WTC11 (cell line): ENCODE data around the gene NOM1. TPM values are rescaled to one million over a fixed set of nuclear protein-coding genes. Genes with fewer than 3 reads are reported as not detected.
"Not testable (repeated sequence)": the region's sequence is repeated elsewhere in the genome, so short reads cannot be mapped to it uniquely, and the experiment has no call there.

Experiments
- ATAC-seq: fragments of 200-7000 bp; cut with Tn5 transposase; 2 replicates; pipeline ENCODE4 v1.10.0; 2021; ENCODE audit warnings: mild to moderate bottlenecking, moderate library complexity
- CTCF ChIA-PET: fragments of 300-600 bp; sonication (Branson Sonifier 250); formaldehyde crosslinking; loops from one replicate; lab custom pipeline; 2021; ENCODE audit warnings: antibody characterized with exemption; lab: Charles Lee
- POLR2A ChIA-PET: fragments of 350-600 bp; sonication (Branson Sonifier 250); formaldehyde crosslinking; loops from one replicate; lab custom pipeline; 2021; ENCODE audit warnings: antibody characterized with exemption; lab: Charles Lee
- DNase-seq: peaks from one replicate; pipeline ENCODE4 v3.0.0; 2021; ENCODE audit warnings: low spot score
- H3K27ac Mint-ChIP-seq: 2 replicates; pipeline ENCODE4 v1.8.0; 2021; ENCODE audit warnings: mixed read lengths
- H3K27me3 Mint-ChIP-seq: 2 replicates; pipeline ENCODE4 v1.8.0; 2021; ENCODE audit warnings: low read depth, mild to moderate bottlenecking, moderate library complexity, mixed read lengths
- H3K36me3 Mint-ChIP-seq: 2 replicates; pipeline ENCODE4 v1.8.0; 2021; ENCODE audit warnings: mixed read lengths
- H3K4me1 Mint-ChIP-seq: 2 replicates; pipeline ENCODE4 v1.8.0; 2022; ENCODE audit warnings: mixed read lengths
- H3K4me3 Mint-ChIP-seq: 2 replicates; pipeline ENCODE4 v1.8.0; 2021; ENCODE audit warnings: mild to moderate bottlenecking, moderate library complexity, mixed read lengths
- H3K9me3 Mint-ChIP-seq: 2 replicates; pipeline ENCODE4 v1.8.0; 2021; ENCODE audit warnings: mixed read lengths
- ATF1 ChIP-seq: sonication (generic); formaldehyde crosslinking; IDR thresholded peaks from 2 replicates; pipeline ENCODE4 v1.8.1; 2023; ENCODE audit warnings: mild to moderate bottlenecking, moderate library complexity, missing genetic modification reagents
- ATF2 ChIP-seq: sonication (generic); formaldehyde crosslinking; IDR thresholded peaks from 2 replicates; pipeline ENCODE4 v1.8.1; 2022; ENCODE audit warnings: low read depth, missing genetic modification reagents, borderline replicate concordance
- CREB1 ChIP-seq: sonication (generic); formaldehyde crosslinking; IDR thresholded peaks from 2 replicates; pipeline ENCODE4 v1.8.0; 2023; ENCODE audit warnings: mild to moderate bottlenecking, missing genetic modification reagents
- ELF4 ChIP-seq: sonication (generic); formaldehyde crosslinking; IDR thresholded peaks from 2 replicates; pipeline ENCODE4 v1.8.1; 2022; ENCODE audit warnings: low read depth, mild to moderate bottlenecking, moderate library complexity, missing genetic modification reagents
- ESRRA ChIP-seq: sonication (generic); formaldehyde crosslinking; IDR thresholded peaks from 2 replicates; pipeline ENCODE4 v1.8.1; 2022; ENCODE audit warnings: mild to moderate bottlenecking, missing genetic modification reagents, borderline replicate concordance
- FOXK1 ChIP-seq: sonication (generic); formaldehyde crosslinking; IDR thresholded peaks from 2 replicates; pipeline ENCODE4 v1.8.0; 2022; ENCODE audit warnings: mild to moderate bottlenecking, moderate library complexity, missing genetic modification reagents
- IRF2 ChIP-seq: sonication (generic); formaldehyde crosslinking; IDR thresholded peaks from 2 replicates; pipeline ENCODE4 v1.8.0; 2022; ENCODE audit warnings: low read depth, missing genetic modification reagents, borderline replicate concordance
- MYBL2 ChIP-seq: sonication (generic); formaldehyde crosslinking; IDR thresholded peaks from 2 replicates; pipeline ENCODE4 v1.8.1; 2023; ENCODE audit warnings: mild to moderate bottlenecking, moderate library complexity, missing genetic modification reagents
- NFYB ChIP-seq: sonication (generic); formaldehyde crosslinking; conservative IDR thresholded peaks from 2 replicates; pipeline ENCODE4 v1.8.0; 2022; ENCODE audit warnings: low read depth, missing genetic modification reagents
- NR3C1 ChIP-seq: sonication (generic); formaldehyde crosslinking; conservative IDR thresholded peaks from 2 replicates; pipeline ENCODE4 v1.8.1; 2023; ENCODE audit warnings: low read depth, mild to moderate bottlenecking, missing genetic modification reagents
- SOX15 ChIP-seq: fragments of 250-450 bp; sonication (Bioruptor Pico); IDR thresholded peaks from 2 replicates; pipeline ENCODE4 v1.9.0; 2021; ENCODE audit warnings: mild to moderate bottlenecking
- STAT6 ChIP-seq: sonication (generic); formaldehyde crosslinking; conservative IDR thresholded peaks from 2 replicates; pipeline ENCODE4 v1.8.1; 2023; ENCODE audit warnings: mild to moderate bottlenecking, low read depth, missing genetic modification reagents, moderate library complexity
- TCF7 ChIP-seq: sonication (generic); formaldehyde crosslinking; IDR thresholded peaks from 2 replicates; pipeline ENCODE4 v1.8.0; 2022; ENCODE audit warnings: mild to moderate bottlenecking, low read depth, missing genetic modification reagents, moderate library complexity
- ZNF416 ChIP-seq: fragments of 250-450 bp; sonication (Bioruptor Pico); IDR thresholded peaks from 2 replicates; pipeline ENCODE4 v1.9.0; 2021; ENCODE audit warnings: mild to moderate bottlenecking, inconsistent platforms
- ZNF671 ChIP-seq: fragments of 250-450 bp; sonication (Bioruptor Pico); IDR thresholded peaks from 2 replicates; pipeline ENCODE4 v1.8.0; 2021; ENCODE audit warnings: mild to moderate bottlenecking
- ZSCAN18 ChIP-seq: fragments of 250-450 bp; sonication (Bioruptor Pico); IDR thresholded peaks from 2 replicates; pipeline ENCODE4 v2.1.2; 2022; ENCODE audit warnings: mild to moderate bottlenecking, moderate library complexity
- total RNA-seq: library from RNA; stranded (reverse); gene quantifications from 3 replicates; pipeline ENCODE4 v1.2.3, GENCODE V29; 2021
- TF ChIP-seq, protein P1 (sequence below): sonication (generic); formaldehyde crosslinking; IDR thresholded peaks from 2 replicates; pipeline ENCODE4 v1.8.1; 2023; ENCODE audit warnings: mild to moderate bottlenecking, missing genetic modification reagents, moderate library complexity
- TF ChIP-seq, protein P2 (sequence below): fragments of 250-450 bp; sonication (Bioruptor Pico); IDR thresholded peaks from 2 replicates; pipeline ENCODE4 v1.9.0; 2021; ENCODE audit warnings: mild to moderate bottlenecking, borderline replicate concordance

NOM1 gene
- total RNA-seq, 1 experiment from 2014 or later = 38.5 TPM

- TF ChIP-seq STAT6 (CRISPR knock-in tag) (no peak), ELF4 (CRISPR knock-in tag) (no peak), ATF1 (CRISPR knock-in tag) (no peak), SOX15 (no peak), MYBL2 (no peak), ZSCAN18 (CRISPR knock-in tag) (no peak), ATF2 (CRISPR knock-in tag) (no peak)
- TF ChIP-seq, protein P1, sequence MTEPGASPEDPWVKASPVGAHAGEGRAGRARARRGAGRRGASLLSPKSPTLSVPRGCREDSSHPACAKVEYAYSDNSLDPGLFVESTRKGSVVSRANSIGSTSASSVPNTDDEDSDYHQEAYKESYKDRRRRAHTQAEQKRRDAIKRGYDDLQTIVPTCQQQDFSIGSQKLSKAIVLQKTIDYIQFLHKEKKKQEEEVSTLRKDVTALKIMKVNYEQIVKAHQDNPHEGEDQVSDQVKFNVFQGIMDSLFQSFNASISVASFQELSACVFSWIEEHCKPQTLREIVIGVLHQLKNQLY = no peak
Measured at GRCh38 chr7:156932006-156932405, 17.5 kb upstream of the NOM1 start (continued).

GRCh38 chr7:156935250-156935649 is 14.3 kb upstream of the NOM1 start:
- H3K27ac Mint-ChIP-seq = no peak overlapping the region
- ATAC-seq (no peak), DNase-seq (no peak)
- H3K4me1 Mint-ChIP-seq = peaks cover 6% of the 10 kb centered on the region
- no peaks in the 10 kb centered on the region for H3K9me3 Mint-ChIP-seq
- H3K36me3 Mint-ChIP-seq = no peaks in the 10 kb centered on the region
- CTCF ChIA-PET = interaction anchor here (0.6 to 2.4 kb wide), 2 partner anchors 14 kb away, joined by 3 to 10 read pairs; partner anchors contain the start of gene NOM1
- no peak overlapping the region for H3K4me3 Mint-ChIP-seq
- H3K27me3 Mint-ChIP-seq = no peaks in the 10 kb centered on the region
- TF ChIP-seq, protein P1 = no peak
- TF ChIP-seq, all 79 proteins: peak for 0
- POLR2A ChIA-PET = no interaction called here

DNA sequence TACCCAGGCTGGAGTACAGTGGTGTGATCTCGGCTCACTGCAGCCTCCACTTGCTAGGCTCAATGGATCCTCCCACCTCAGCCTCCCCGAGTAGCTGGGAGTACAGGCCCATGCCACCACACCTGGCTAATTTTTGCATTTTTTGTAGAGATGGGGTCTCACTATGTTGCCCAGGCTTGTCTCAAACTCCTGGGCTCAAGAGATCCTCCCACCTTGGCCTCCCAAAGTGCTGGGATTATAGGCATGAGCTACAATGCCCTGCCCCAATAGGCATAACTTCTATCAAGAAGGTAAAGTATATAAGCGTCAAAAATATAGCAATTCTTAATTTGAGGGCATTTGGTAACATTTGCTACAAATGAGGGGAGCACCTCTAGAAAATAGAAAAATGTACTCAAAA is 12.7 kb upstream of the NOM1 start:
- DNase-seq, H3K36me3 Mint-ChIP-seq, H3K27ac Mint-ChIP-seq, H3K9me3 Mint-ChIP-seq, POLR2A ChIA-PET, H3K4me3 Mint-ChIP-seq, ATAC-seq, H3K4me1 Mint-ChIP-seq: not testable (repeated sequence)
- CTCF ChIA-PET = interaction anchor here (0.6 to 2.4 kb wide), 2 partner anchors 13 to 36 kb away, joined by 3 to 10 read pairs; partner anchors contain the start of gene NOM1
- peaks cover 12% of the 10 kb centered on the region for H3K27me3 Mint-ChIP-seq

- Mint-ChIP-seq H3K27ac (no peak overlapping the region), H3K36me3 (peaks cover 9% of the 10 kb centered on the region), H3K27me3 (peaks cover 16% of the 10 kb centered on the region), H3K4me3 (no peak overlapping the region), H3K4me1 (peaks cover 11% of the 10 kb centered on the region; the same call in 1 of the 2 replicates), H3K9me3 (peaks cover 10% of the 10 kb centered on the region)
- ChIA-PET CTCF (interaction anchor here (0.7 kb wide), 1 partner anchor 8 kb away, joined by 3 read pairs; no protein-coding TSS in a partner anchor), POLR2A (no interaction called here)
- ATAC-seq = no peak
- no peak for DNase-seq
- TF ChIP-seq CREB1 (CRISPR knock-in tag) (no peak), NR3C1 (CRISPR knock-in tag) (no peak), TCF7 (CRISPR knock-in tag) (no peak), FOXK1 (CRISPR knock-in tag) (no peak), IRF2 (CRISPR knock-in tag) (no peak), ESRRA (no peak), ZNF416 (CRISPR knock-in tag) (no peak), NFYB (CRISPR knock-in tag) (no peak), ZNF671 (CRISPR knock-in tag) (no peak)
- TF ChIP-seq, protein P2, sequence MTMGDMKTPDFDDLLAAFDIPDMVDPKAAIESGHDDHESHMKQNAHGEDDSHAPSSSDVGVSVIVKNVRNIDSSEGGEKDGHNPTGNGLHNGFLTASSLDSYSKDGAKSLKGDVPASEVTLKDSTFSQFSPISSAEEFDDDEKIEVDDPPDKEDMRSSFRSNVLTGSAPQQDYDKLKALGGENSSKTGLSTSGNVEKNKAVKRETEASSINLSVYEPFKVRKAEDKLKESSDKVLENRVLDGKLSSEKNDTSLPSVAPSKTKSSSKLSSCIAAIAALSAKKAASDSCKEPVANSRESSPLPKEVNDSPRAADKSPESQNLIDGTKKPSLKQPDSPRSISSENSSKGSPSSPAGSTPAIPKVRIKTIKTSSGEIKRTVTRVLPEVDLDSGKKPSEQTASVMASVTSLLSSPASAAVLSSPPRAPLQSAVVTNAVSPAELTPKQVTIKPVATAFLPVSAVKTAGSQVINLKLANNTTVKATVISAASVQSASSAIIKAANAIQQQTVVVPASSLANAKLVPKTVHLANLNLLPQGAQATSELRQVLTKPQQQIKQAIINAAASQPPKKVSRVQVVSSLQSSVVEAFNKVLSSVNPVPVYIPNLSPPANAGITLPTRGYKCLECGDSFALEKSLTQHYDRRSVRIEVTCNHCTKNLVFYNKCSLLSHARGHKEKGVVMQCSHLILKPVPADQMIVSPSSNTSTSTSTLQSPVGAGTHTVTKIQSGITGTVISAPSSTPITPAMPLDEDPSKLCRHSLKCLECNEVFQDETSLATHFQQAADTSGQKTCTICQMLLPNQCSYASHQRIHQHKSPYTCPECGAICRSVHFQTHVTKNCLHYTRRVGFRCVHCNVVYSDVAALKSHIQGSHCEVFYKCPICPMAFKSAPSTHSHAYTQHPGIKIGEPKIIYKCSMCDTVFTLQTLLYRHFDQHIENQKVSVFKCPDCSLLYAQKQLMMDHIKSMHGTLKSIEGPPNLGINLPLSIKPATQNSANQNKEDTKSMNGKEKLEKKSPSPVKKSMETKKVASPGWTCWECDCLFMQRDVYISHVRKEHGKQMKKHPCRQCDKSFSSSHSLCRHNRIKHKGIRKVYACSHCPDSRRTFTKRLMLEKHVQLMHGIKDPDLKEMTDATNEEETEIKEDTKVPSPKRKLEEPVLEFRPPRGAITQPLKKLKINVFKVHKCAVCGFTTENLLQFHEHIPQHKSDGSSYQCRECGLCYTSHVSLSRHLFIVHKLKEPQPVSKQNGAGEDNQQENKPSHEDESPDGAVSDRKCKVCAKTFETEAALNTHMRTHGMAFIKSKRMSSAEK = no peak
Measured at GRCh38 chr7:156940421-156941122, 8.9 kb upstream of the NOM1 start.
